ENCODE measurements around the gene HSD17B12. TPM values are rescaled to one million over a fixed set of nuclear protein-coding genes. Genes with fewer than 3 reads are reported as not detected.

The HSD17B12 gene
- total and polyA plus RNA-seq, 2 of the 4 experiments (the other 2 are of a cell fraction): 38.0 to 44.6 TPM

DNA sequence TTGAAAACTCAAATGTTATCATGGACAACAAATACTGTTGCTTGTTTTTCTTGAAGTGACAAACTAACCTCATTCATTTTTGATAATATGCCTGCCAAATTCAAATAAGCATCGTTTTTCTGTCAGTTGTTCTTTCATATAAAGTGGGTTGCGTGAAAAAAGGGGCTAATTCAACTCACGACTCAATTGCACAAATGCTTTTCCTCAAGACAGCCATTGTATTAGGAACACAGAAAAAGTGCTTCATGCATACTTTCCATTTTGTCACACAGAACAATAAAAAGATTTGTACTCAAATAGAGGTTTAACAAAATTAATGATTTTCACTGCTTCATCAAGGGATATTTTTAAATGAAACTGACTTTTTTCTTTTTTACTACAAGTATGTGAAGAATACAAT lies 105.5 kb downstream of the HSD17B12 start:
- H3K9ac ChIP-seq (ENCODE audit: low read depth, low read length): no peak overlapping the region
- no peak overlapping the region for H3K23ac ChIP-seq (ENCODE audit: low read depth, low read length)
- no peak overlapping the region for H3K4ac ChIP-seq (ENCODE audit: low read depth, low read length)
- H3K27ac ChIP-seq (ENCODE audit: insufficient read depth, low read length): no peak overlapping the region
- H3K14ac ChIP-seq (replicated peaks; ENCODE audit: low read depth, low read length): no peak overlapping the region
- intact Hi-C loops (cut with micrococcal nuclease) (no loop called here), dilution Hi-C loops (cut with HindIII; ENCODE audit: low sequenced_read_pairs, unreplicated experiment) (no loop called here), in situ Hi-C loops (cut with MboI; ENCODE audit: low sequenced_read_pairs) (no loop called here)
- no peaks in the 10 kb centered on the region for H3K27me3 ChIP-seq (ENCODE audit: control insufficient read depth, insufficient read depth, low read length)
- H3K79me1 ChIP-seq (ENCODE audit: low read depth in 1 of 2, low read length in 2 of 2): peaks cover 9 to 18% of the 10 kb centered on the region in 2 experiments; a peak in 3 of 4 replicates
- no peak overlapping the region for H3K18ac ChIP-seq (ENCODE audit: low read depth, low read length)
- TF ChIP-seq, protein P1, sequence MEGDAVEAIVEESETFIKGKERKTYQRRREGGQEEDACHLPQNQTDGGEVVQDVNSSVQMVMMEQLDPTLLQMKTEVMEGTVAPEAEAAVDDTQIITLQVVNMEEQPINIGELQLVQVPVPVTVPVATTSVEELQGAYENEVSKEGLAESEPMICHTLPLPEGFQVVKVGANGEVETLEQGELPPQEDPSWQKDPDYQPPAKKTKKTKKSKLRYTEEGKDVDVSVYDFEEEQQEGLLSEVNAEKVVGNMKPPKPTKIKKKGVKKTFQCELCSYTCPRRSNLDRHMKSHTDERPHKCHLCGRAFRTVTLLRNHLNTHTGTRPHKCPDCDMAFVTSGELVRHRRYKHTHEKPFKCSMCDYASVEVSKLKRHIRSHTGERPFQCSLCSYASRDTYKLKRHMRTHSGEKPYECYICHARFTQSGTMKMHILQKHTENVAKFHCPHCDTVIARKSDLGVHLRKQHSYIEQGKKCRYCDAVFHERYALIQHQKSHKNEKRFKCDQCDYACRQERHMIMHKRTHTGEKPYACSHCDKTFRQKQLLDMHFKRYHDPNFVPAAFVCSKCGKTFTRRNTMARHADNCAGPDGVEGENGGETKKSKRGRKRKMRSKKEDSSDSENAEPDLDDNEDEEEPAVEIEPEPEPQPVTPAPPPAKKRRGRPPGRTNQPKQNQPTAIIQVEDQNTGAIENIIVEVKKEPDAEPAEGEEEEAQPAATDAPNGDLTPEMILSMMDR (conservative IDR thresholded peaks at IDR 0.05; ENCODE audit: low read depth, low read length): no peak
- TF ChIP-seq MAFK (IDR thresholded peaks at IDR 0.05; ENCODE audit: low read depth, low read length) (no peak), SMC3 (IDR thresholded peaks at IDR 0.05; ENCODE audit: low read depth, low read length) (no peak), NFE2L2 (IDR thresholded peaks at IDR 0.05; ENCODE audit: low read depth, low read length) (no peak), BHLHE40 (IDR thresholded peaks at IDR 0.05; ENCODE audit: low read depth, low read length) (no peak), POLR2A (IDR thresholded peaks at IDR 0.05; ENCODE audit: low read depth, low read length) (no peak), MXI1 (IDR thresholded peaks at IDR 0.05; ENCODE audit: borderline replicate concordance, low read depth, low read length) (no peak), RCOR1 (IDR thresholded peaks at IDR 0.05; ENCODE audit: insufficient replicate concordance, low read length) (no peak), MAZ (IDR thresholded peaks at IDR 0.05; ENCODE audit: borderline replicate concordance, low read depth, low read length) (no peak), FOS (IDR thresholded peaks at IDR 0.05; ENCODE audit: low read depth, low read length) (no peak), CHD1 (IDR thresholded peaks at IDR 0.05; ENCODE audit: low read depth, low read length) (no peak), RAD21 (IDR thresholded peaks at IDR 0.05; ENCODE audit: low read length) (no peak), CEBPB (IDR thresholded peaks at IDR 0.05; ENCODE audit: low read depth, low read length) (no peak), RFX5 (IDR thresholded peaks at IDR 0.05; ENCODE audit: low read depth, low read length) (no peak)
- TF ChIP-seq, protein P2, sequence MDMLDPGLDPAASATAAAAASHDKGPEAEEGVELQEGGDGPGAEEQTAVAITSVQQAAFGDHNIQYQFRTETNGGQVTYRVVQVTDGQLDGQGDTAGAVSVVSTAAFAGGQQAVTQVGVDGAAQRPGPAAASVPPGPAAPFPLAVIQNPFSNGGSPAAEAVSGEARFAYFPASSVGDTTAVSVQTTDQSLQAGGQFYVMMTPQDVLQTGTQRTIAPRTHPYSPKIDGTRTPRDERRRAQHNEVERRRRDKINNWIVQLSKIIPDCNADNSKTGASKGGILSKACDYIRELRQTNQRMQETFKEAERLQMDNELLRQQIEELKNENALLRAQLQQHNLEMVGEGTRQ (IDR thresholded peaks at IDR 0.05; ENCODE audit: low read depth, low read length): no peak
- TF ChIP-seq, protein P3, sequence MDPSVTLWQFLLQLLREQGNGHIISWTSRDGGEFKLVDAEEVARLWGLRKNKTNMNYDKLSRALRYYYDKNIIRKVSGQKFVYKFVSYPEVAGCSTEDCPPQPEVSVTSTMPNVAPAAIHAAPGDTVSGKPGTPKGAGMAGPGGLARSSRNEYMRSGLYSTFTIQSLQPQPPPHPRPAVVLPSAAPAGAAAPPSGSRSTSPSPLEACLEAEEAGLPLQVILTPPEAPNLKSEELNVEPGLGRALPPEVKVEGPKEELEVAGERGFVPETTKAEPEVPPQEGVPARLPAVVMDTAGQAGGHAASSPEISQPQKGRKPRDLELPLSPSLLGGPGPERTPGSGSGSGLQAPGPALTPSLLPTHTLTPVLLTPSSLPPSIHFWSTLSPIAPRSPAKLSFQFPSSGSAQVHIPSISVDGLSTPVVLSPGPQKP (IDR thresholded peaks at IDR 0.05; ENCODE audit: borderline replicate concordance, low read depth, low read length): no peak
- H4K5ac ChIP-seq (ENCODE audit: low read depth, low read length): no peak overlapping the region
- H2BK5ac ChIP-seq (ENCODE audit: low read depth, low read length, poor library complexity, severe bottlenecking): no peak overlapping the region
- H4K20me1 ChIP-seq (ENCODE audit: insufficient read depth, low read length): no peaks in the 10 kb centered on the region
- no peak overlapping the region for H2BK120ac ChIP-seq (ENCODE audit: low read depth, low read length)
- DNase-seq (no peak), ATAC-seq (ENCODE audit: low read depth) (no peak)
- no peak overlapping the region for H3K4me2 ChIP-seq (ENCODE audit: low read depth, low read length)
- H3K36me3 ChIP-seq (ENCODE audit: control insufficient read depth, insufficient read depth, low read length): no peaks in the 10 kb centered on the region
- H2BK15ac ChIP-seq (ENCODE audit: low read depth, low read length): no peak overlapping the region
- H2AK5ac ChIP-seq (ENCODE audit: low read depth, low read length): no peak overlapping the region
- H3K9me3 ChIP-seq (ENCODE audit: control insufficient read depth, insufficient read depth, low read length): 0 out of 2 replicates have a peak, but pooled peaks cover 3% of the 10 kb centered on the region
- no CpG with 5 or more reads among the region's 3 CpGs for WGBS, 2 experiments (ENCODE audit: extremely low coverage in 2 of 2, insufficient read length in 1 of 2)
- no TSS peak for BruUV-seq (replicated peaks)
- H2BK20ac ChIP-seq (ENCODE audit: low read depth, low read length): no peak overlapping the region
- ChIA-PET POLR2A (ENCODE audit: unreplicated experiment) (no interaction called here), CTCF (interaction anchor here (0.6 kb wide), 1 partner anchor 10 kb away, joined by 3 read pairs; no protein-coding TSS in a partner anchor)
- no peak overlapping the region for H2AK9ac ChIP-seq (replicated peaks; ENCODE audit: low read depth, low read length, poor library complexity)
- no peaks in the 10 kb centered on the region for H3K9me1 ChIP-seq (ENCODE audit: insufficient read depth, low read length)
- no peak overlapping the region for H2AFZ ChIP-seq (replicated peaks; ENCODE audit: low read length, poor library complexity)
- H3K4me1 ChIP-seq (ENCODE audit: control insufficient read depth, insufficient read depth, low read length): peaks cover 11% of the 10 kb centered on the region
- no peak overlapping the region for H4K91ac ChIP-seq (ENCODE audit: insufficient read depth, low read depth, low read length)
- no peak overlapping the region for H3K56ac ChIP-seq (ENCODE audit: extremely low read depth, insufficient read depth, low read length)
- no peak overlapping the region for H3K4me3 ChIP-seq (ENCODE audit: insufficient read depth, low read depth, low read length)
- no peak overlapping the region for H4K8ac ChIP-seq (ENCODE audit: low read depth in 2 of 2, low read length in 2 of 2)

All from IMR-90 (cell line).